Stimulated activated CD4-positive, alpha-beta T cell treated with anti-CD3 and anti-CD28 coated beads, Interleukin-4, amount 100 ng/mL, for 1 hour (primary cell): ENCODE measurements around the gene BORA.
"Not testable (repeated sequence)": the region's sequence is repeated elsewhere in the genome, so short reads cannot be mapped to it uniquely, and the experiment has no call there.

ENCODE experiments used
- DNase-seq: peaks from one replicate; pipeline ENCODE4 v3.0.0-alpha.2; 2020

The BORA gene

DNA sequence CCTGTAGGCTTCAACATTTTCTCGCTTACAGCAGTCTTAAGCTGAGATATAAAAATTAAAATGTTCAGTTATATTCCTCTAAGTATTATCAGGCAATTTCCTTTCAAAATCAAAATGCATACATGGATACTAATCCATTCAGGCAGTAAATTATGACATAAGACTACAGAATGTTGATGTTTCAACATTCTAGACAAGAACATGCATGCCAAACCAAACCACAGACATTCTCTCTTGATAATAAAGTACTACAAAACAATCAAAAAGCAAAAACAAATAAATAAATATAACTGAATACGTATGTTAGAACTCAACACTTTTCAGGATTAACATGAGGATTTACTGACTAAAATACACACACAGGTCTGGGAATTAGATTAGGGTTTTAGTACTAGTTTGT, 46.3 kb downstream of the BORA start:
- DNase-seq = no peak

DNA sequence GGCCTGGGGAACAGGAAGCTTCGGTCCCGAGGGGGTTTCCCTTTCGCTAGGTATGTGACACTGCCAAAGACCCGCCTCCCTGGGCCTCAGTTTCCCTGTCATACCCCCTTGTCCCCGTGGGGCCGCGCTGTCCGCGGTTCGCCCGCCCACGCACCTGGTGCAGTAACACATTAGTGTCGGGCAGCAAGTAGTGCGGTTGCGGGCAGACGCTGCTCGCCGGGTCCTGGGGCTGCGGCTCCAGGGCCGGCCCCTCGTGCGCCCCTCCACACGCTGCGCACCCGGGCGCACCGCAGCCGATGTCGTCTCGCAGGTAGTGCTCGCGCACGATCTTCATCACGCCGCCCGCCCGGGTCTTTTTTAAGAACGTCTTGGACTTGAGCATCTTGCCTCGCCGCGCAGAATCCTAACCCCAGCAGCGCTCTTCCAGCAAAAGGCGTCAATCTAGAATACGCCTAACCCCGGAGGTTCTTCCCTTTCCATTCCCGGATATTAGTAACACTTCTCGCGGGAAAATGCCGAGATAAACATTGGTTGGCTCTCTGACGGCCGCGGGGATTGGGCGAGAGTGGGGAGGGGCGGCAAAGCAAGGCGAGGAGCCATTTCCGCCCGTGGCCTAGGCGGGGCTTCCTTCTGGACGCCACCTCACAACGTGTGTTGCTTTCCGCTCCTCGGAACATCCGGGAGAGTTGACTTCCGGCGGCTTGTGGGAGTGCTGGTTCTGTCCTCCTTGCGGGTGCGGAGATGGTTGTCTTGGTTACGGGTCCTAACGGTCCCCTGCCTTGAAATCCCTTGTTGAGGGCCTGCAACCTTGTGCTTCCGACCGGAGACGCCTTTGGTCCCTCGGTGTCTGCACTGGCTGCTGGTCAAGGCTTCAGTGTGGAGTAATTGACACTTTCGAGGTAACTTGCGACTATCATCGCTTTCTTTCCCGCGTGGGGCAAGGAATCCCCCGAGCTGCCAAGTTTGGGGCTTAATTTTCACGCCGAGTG, 54.0 kb downstream of the BORA start, which contains the start of the genes DIS3 and PIBF1:
Gene DIS3, minus strand, starts transcription at position 450 of the 989 bp plus-strand sequence. Its CDS starts 68 bp downstream, at position 382.
Gene PIBF1, plus strand, starts transcription at position 683 of the 989 bp plus-strand sequence. CDS start 1,337 bp downstream, outside the sequence.
- peak; percentile 96 for DNase-seq

DNA sequence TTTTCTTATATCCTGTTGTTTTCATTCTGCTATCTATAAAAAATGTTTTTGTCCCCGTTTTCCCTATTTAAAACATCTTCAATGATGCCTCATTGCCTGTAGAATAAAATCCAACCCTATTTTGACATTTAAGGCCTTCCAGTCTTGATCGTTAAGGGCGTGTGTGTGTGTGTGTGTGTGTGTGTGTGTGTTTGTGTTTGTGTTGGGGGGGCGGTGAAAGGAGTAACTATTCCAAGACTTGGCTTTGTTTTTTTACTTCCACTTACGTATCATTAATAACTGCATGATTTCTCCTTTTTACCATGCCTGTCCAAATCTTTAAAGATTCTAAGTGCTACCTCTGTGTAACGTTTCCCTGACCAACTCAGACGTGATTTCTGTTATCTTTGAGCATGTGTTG, 55.0 kb downstream of the BORA start:
- no peak for DNase-seq

DNA sequence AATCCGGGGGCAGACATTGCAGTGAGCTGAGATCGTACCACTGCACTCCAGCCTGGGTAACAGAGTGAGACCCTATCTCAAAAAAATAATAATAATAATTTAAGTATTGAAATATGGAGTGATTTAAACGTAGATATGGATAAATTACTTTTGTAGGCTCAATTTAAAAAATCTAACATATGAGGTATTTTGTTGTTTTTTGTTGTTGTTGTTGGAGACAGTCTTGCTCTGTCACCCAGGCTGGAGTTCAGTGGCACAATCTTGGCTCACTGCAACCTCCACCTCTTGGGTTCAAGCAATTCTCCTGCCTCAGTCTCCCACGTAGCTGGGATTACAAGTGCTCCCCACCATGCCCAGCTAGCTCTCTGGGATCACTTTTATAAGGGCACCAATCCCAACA, 57.0 kb downstream of the BORA start:
- DNase-seq = not testable (repeated sequence)

DNA sequence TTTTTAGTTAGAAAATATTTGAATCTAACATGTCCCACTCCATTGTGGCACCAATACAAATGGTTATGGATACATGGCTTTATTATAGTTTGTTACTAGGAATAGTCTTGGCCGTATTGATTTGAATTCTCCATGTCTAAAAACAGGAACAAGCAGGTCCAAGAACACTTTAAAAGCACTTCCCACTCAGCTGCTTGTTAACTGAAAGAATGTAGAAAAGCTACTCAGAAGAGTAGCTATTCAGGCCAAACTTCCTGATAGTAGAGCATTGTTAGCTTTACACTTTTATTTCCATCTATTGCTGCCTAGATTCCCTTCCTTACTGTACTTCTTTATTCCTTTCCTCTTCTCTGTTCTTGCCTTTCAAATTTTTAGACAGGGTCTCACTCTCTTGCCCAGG, 61.1 kb downstream of the BORA start:
- DNase-seq = no peak

DNA sequence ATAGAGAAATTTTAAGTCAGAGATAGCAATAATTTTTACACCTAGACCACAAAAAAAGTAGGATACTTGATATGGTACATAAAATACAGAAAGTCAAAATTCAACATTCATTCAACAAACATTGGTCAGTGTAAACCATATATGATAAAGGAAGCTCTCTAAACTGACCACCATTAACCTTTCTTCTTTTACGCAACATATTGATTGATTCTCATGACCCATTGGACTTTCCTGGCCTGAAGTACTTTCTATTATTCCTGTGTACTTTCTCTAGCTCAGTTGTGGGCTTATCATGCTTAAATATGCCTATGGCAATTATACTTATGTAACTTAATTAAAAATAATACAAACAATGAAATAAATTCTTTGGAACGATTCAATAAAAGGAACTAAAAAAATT, 64.9 kb downstream of the BORA start:
- DNase-seq = no peak

DNA sequence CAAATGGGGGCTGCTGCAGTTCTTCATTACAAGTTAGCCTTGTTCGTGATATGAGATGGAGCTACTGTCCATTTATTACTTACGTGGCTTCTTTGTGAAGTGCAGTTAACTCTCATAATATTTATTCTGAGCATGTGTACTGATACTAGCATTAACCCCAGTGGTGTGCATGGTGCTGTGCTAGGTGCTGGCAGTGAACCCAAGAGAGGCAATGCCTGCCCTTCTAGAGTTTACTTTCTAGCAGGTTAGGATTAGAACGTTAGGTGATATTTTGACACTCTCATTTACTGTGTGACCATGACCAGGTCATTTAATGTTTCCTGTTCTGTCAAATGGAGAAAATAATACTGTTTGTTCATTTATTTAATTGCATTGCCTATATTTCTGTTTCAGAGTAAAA, 71.1 kb downstream of the BORA start:
- DNase-seq = no peak

DNA sequence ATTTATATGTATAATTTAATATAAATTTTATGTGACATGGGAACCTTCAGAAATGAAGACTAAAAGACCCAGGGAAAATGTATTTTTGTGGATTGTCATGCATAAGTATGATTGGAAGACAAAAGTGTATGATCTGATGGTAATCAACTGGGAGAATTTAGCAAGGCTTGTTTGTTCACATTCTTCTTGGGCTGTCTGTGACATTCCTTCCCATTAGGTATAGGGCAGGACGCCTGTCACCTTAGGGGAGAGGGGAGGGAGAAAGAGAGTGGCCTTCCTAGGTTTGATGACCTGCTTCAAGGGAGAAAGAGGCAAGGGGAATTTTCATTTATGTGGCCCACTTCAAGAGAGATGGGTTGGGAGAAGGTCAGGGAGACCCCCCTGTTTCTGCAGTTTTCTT, 76.6 kb downstream of the BORA start:
- no peak for DNase-seq
